ENCODE data around the gene MRPS14. TPM values are rescaled to one million over a fixed set of nuclear protein-coding genes. Genes with fewer than 3 reads are reported as not detected.
A peak's percentile ranks its signal among the peaks of the same experiment; 100 is the strongest.

The MRPS14 gene
- total RNA-seq, 1 donor from 2014 or later: 20.4 TPM

DNA sequence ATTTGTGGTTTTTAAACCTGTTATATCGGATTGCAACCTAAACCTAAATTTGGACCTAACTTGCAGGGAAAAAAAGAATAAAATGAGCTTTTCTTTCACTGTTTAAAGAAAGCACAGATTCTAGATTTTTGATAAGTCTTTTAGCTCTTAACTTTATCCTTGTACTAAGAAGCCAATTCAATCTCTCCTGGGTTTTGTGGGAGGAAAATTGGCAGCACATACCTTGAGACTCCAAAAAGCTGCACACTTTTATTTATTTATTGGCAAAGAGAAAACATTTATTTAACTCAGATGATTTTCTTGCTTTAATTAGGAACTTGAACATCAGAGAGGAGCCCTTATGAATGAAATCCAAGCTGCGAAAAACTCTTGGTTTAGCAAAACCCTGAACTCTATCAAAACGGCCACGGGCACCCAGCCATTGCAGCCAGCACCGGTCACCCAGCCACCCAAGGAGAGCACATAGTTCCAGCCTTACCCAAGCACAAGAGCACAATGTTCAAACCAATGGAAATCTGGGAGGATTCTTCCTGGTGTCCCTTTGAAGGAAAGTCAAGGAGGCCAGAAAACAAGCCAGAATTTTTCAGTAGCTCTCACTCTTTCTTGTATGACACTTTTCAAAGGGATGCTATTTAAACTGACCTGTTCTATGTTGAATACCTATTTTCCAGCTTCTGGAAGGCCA is 33.5 kb downstream of the MRPS14 start:
- DNase-seq (ENCODE audit: low spot score) (peak; percentile 58), ATAC-seq (peak; percentile 78)

- DNase-seq (ENCODE audit: low spot score): no peak
- no peak for ATAC-seq
These were observed 34.2 kb downstream of the MRPS14 start for GRCh38 chr1:174988986-174989385.

DNA sequence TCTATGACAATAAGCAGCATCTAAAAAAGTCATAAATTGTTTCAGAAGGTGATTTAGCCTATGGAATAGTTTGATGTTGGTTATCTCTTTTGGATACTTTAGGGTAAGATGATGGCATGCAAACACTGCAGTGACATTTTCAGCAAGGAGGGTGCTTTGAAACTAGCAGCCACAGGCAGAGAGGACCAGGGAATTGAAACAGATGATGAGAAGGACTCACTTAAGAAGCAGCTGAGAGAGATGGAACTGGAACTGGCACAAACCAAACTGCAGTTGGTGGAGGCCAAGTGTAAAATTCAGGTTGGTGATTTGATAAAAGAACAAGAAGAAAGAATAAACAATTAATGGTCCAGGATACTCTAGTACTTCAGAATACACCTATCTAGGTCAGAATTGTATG is 34.7 kb downstream of the MRPS14 start:
- DNase-seq (ENCODE audit: low spot score) (no peak), ATAC-seq (no peak)

DNA sequence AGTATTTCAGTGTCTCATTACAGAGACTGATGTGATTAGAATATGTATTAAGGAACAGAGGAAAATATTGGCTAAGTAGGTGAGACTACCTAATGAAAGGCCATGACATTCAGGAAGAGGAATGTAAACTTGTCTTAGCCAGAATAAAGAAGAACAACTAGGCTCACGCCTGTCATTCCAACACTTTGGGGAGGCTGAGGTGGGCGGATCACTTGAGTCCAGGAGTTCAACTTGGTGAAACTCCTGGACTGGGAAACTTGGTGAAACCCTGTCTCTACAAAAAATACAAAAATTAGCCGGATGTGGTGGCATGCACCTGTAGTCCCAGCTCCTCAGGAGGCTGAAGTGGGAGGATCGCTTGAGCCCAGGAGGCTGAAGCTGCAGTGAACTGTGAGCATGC is 38.3 kb downstream of the MRPS14 start:
- ATAC-seq: no peak

DNA sequence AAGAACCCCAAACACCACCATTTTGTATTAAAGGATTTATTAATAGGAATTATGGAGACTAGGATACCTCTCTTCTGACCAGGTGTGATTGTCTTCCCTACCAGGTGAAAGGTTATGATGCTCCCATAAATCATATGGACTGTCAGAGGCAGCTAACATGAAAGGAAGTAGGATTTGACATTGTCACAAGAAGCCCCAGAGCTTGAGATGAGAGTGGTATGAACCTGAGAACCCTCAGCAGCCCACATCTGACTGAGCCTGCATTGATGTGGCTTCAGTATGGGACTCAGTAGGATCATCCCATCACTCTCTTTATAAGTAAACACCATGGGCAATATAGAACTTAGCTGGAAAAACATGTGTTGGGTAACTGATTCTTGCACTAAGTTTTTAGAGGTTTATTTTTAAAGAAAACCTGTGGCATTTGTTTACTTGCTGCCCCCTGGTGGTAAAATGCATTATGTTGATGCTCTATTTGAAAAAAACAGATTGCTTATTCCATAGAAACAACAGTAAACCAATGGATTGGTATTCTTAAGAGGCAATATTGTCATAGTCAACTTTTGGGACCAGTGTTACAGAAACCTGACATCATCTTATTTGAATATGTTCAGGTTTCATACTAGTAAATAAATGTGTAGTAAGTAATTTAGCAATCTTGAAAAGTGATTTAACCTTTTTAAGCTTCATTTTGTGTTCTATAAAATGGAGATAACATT is 40.1 kb downstream of the MRPS14 start:
- DNase-seq (ENCODE audit: low spot score): no peak
- peak; percentile 69 for ATAC-seq

More for the DNA sequence above, 38.3 kb downstream of the MRPS14 start:
- no peak for DNase-seq (ENCODE audit: low spot score)

DNA sequence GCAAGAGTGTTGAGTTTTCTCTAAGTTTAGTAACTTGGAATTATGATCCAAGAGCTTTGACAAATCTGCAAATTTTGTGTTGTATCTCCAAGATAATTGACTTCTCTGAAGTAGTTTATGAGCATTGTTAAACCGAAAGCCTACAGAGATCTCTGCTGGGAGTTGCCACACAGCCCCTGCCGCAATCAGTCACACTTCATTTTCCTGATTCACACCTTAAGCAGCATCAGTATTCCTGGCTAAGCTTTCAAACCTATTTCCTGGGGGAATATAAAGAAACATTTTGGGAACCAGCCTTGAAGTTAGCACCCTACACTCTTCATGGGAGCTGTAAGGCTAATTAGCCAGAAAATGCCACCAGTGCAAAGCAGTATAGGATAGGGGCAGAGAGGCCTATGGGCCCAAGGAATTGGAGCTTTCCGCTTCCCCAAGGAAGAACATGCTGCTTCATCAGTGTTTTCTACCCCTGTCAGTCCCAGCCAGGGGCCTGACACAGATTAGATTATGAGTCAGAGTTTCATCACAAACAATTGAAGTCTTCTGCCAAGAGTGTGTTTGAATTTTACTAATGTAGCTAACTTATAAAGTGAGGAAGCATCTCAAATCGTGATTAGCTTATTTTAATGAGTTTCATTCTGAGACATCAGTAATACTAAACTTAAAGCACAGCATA is 46.7 kb downstream of the MRPS14 start:
- DNase-seq (ENCODE audit: low spot score): no peak

GRCh38 chr1:174975764-174976163 is 47.5 kb downstream of the MRPS14 start:
- ATAC-seq (no peak), DNase-seq (ENCODE audit: low spot score) (no peak)

More for the DNA sequence above, 46.7 kb downstream of the MRPS14 start:
- peak; percentile 52 for ATAC-seq

DNA sequence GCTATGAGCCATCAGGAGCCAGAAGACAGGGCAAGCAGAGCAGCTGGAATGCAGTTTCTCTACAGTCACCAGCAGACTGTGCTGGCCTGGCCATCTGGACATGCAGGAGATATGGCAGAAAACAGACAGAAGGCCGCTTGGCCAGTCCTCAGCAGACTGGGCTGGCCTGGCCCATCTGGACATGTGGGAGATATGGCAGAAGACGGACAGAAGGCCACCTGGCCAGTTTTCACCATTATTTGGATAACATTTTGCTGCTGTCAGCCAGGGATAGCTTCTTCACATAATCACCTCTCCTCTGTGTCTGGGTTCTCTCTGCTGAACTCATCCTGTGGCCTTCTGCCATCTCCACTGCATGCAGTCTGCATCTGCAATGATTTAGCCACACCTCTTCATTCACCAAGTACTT is 48.5 kb downstream of the MRPS14 start:
- ATAC-seq (no peak), DNase-seq (ENCODE audit: low spot score) (no peak)

- DNase-seq (ENCODE audit: low spot score): no peak
- no peak for ATAC-seq
These were observed 51.3 kb downstream of the MRPS14 start for GRCh38 chr1:174971902-174972301.

GRCh38 chr1:174971466-174971865 is 51.8 kb downstream of the MRPS14 start:
- DNase-seq (ENCODE audit: low spot score) (no peak), ATAC-seq (no peak)

- DNase-seq (ENCODE audit: low spot score) (no peak), ATAC-seq (no peak)
These were observed 53.2 kb downstream of the MRPS14 start for GRCh38 chr1:174969977-174970376.

DNA sequence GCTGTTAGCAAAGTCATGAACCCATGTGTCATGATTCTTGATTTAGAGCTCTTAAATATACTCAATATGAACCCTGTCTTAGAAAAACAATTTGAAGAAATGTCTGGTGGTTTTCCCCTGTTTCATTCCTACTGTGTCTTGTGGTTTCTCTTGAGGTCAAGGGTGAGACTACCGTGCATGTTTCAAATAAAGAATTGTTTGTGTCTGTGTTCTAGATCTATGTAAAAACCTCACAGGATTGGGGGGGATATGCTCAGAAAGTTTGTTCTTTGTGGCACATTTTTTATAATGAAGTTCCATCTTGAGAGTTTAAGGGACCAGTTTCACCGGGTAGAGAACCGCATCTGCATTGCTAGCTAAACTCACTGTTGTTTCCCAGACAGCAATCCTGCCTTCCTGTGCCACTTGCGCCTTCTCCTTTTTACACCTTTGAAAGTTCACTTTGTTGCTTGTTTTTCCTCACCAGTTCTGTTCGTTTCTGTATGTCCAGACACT is 54.4 kb downstream of the MRPS14 start:
- ATAC-seq (no peak), DNase-seq (ENCODE audit: low spot score) (no peak)

DNA sequence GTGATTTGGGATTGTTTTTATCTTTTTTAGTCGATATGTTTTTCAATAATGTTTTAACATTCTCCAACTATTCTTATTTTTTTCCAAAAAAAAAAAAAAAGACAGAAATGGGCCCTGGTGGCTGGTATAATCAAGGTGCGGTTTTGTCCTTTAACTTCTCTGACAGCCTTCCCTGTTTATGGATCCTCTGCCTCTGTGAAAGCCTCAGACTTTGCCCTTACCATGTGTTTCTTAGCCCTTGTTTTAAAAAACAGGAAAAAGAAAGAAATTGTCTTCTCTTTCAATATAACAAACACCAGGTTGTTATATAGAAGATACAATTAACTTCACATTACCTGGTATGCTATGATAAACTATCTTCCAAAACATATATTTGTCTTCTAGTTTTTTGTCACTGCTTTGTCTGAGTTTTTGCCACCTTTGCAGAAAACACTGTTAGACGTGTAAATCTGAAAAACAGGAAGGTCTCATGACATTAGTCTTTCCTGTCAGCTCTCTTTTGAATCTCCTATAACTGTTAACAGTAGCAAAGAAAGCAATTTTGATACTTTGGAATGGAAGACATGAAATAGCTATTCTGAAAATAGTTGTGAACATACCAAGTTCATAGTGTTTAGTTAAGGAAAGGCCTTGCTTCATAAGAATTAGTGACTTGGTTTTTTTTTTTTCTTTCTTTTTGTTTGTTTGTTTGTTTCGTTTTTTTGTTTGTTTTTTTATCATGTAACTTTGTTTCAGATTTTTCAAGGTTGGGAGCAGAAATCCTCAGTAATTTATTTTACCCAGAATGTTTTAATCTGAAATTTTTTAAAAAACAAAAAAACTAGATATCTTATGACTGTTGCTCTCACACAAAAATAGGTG is 55.1 kb downstream of the MRPS14 start:
- ATAC-seq: peak; percentile 67
- DNase-seq (ENCODE audit: low spot score): no peak

DNA sequence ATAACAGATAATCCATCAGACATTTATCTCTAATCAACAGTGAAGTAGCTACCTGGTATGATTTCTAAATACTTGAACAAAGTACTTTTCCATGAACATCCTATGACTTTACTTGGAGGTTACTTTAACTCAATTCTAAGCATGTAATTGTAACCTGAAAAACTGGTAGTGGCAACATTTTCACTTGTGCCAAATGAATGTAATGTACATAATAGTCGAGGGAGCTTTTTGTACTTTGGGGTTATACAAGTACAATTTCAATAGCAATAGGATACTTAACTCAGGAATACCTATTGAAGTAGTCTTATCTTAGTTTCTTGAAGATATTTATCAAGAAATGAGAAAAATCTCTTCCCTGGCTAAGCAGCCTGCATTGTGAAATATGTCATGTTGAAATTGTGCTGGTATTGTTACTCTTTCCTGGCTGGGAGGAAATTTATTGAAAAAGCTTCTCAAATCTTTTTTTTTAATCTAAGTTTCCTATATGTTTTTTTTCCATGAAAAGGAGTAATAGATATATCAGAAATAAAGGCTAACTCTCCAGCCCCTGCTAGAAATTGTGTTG is 57.1 kb downstream of the MRPS14 start:
- no peak for ATAC-seq
- DNase-seq (ENCODE audit: low spot score): no peak

DNA sequence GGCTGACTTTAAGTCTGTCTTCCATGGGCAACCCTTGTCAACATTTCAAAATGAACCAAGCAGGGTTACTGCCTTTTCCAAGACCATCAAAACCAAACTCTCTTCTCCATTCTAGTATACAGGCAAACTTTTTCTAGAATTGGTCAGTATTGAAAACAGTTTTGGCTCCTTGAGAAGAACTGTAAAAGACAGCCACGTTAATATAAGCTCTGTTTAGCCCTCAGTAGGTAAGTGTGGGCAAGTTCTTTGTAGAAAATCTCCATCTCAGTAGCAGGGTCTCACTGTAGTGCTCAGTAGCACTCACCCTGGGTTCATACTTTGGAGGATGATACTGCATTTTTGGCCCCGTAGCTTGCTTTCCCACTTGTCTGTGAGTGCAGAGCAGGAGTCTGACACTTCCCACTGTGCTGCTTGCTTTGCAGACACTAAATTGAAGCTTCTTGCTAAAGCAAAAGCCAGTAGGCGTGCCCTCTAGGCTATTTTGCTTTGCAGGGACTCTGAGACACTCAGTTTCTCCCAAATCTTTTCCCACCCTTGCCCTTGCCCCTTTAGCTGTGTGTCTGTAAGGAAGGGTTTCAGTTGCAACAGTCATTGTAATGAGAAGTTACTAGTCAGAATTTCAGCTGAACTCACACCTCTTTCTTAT is 57.7 kb downstream of the MRPS14 start:
- DNase-seq (ENCODE audit: low spot score) (no peak), ATAC-seq (peak; percentile 50)

DNA sequence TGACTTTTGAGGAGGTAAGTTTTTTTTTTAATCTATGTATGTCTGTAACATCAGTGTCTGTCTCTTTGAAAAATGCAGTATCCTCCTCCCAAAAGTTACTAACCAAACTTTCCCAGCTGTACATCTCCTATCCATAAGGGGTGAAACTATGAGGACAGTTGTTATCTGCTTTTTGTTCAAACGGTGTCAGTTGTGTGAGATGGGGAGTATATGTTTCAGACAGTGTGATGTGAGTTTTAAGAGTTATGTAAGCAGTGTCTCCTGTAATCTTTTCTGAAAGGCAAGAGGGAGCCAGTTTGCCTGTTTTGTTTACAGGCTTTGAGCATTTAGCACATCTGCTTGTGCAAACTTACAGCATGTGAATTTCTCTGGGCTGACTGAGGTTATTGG is 58.3 kb downstream of the MRPS14 start:
- ATAC-seq (peak; percentile 72), DNase-seq (ENCODE audit: low spot score) (no peak)

DNA sequence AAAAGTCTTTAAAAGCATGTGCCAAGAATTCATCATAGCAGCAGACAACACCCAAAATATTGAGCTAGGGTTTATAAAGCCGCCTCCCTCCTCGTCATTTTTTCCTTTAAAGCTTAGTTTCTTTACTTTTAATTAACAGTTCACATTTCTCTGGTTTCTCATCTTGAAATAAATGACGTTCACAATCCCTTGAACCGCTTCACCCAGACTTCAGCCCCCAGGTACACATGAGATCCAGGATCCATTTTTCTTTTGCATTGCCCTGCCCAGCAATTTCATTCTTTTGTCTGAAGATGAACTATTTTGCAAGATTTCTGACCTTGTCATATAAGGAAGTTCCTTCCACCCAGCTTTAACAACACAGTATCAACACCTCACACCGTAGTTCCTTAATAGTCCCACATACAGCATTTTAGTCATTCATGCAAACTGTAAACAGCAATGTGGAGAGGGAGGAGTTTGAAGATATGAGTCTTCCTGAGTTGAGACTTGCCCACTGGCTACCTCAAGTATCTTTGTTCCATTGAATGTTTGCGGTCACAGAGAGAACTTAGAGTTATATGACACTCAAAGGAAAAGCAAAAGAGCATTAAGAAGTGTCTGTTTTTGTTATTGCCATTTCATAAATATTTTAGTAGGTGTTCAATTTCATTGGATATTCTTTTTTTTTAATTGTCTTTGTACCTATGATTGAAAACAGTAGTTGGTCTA is 58.8 kb downstream of the MRPS14 start:
- ATAC-seq (peak; percentile 39), DNase-seq (ENCODE audit: low spot score) (no peak)

- no peak for ATAC-seq
- no peak for DNase-seq (ENCODE audit: low spot score)
These were observed 59.6 kb downstream of the MRPS14 start for GRCh38 chr1:174963529-174964125.
